KMS-11 (cell line): Measurements from ENCODE around the gene RAB26.

ENCODE experiments used
- H2AFZ ChIP-seq: fragments of 200-600 bp; sonication (generic); 2 replicates; pipeline ENCODE4 v1.6.1; 2016; ENCODE audit warnings: antibody characterized with exemption, mixed run types, low read depth
- H3K27ac ChIP-seq: fragments of 200-600 bp; sonication (generic); 2 replicates; pipeline ENCODE4 v1.6.1; 2016; ENCODE audit warnings: mild to moderate bottlenecking, mixed run types
- H3K27me3 ChIP-seq: fragments of 200-600 bp; sonication (generic); 2 replicates; pipeline ENCODE4 v1.6.1; 2017; ENCODE audit warnings: mild to moderate bottlenecking, low read depth, mixed run types, moderate library complexity; ENCODE audit not compliant: insufficient read depth
- H3K36me3 ChIP-seq: fragments of 200-600 bp; sonication (generic); 2 replicates; pipeline ENCODE4 v1.6.1; 2017; ENCODE audit warnings: mild to moderate bottlenecking, mixed run types; ENCODE audit not compliant: insufficient read depth
- H3K4me1 ChIP-seq: fragments of 200-600 bp; sonication (generic); 2 replicates; pipeline ENCODE4 v1.6.1; 2016; ENCODE audit warnings: mild to moderate bottlenecking, low read depth, mixed run types; ENCODE audit not compliant: poor library complexity, severe bottlenecking
- H3K4me2 ChIP-seq: fragments of 200-600 bp; sonication (generic); 2 replicates; pipeline ENCODE4 v1.7.0; 2016; ENCODE audit warnings: mild to moderate bottlenecking, mixed run types
- H3K4me3 ChIP-seq: fragments of 200-600 bp; sonication (generic); IDR thresholded peaks from 2 replicates; pipeline ENCODE4 v1.6.1; 2017; ENCODE audit warnings: low read depth, low read length, mixed read lengths; ENCODE audit not compliant: insufficient read depth
- H3K79me2 ChIP-seq: fragments of 200-600 bp; sonication (generic); 2 replicates; pipeline ENCODE4 v1.6.1; 2016; ENCODE audit warnings: low read depth, mixed run types; ENCODE audit not compliant: insufficient read depth
- H3K9ac ChIP-seq: fragments of 200-600 bp; sonication (generic); 2 replicates; pipeline ENCODE4 v1.6.1; 2016; ENCODE audit warnings: mild to moderate bottlenecking, mixed run types
- H4K20me1 ChIP-seq: fragments of 200-600 bp; sonication (generic); 2 replicates; pipeline ENCODE4 v1.6.1; 2016; ENCODE audit warnings: mild to moderate bottlenecking, mixed run types; ENCODE audit not compliant: insufficient read depth
- TF ChIP-seq, protein P1 (sequence below): fragments of 200-600 bp; sonication (generic); conservative IDR thresholded peaks from 2 replicates; pipeline ENCODE4 v1.6.1; 2017; ENCODE audit warnings: low read depth, mild to moderate bottlenecking, antibody characterized with exemption, low read length, moderate library complexity, mixed read lengths

Gene RAB26

GRCh38 chr16:2188395-2188794 lies 40.0 kb downstream of the RAB26 start:
- Histone ChIP-seq H3K4me1 (no peaks in the 10 kb centered on the region), H3K4me3 (no peak overlapping the region), H3K9ac (no peak overlapping the region), H3K79me2 (no peaks in the 10 kb centered on the region), H3K4me2 (no peak overlapping the region), H2AFZ (no peak overlapping the region), H3K27ac (no peak overlapping the region), H3K36me3 (no peaks in the 10 kb centered on the region), H3K27me3 (peaks cover 37% of the 10 kb centered on the region), H4K20me1 (no peaks in the 10 kb centered on the region)
- TF ChIP-seq, protein P1, sequence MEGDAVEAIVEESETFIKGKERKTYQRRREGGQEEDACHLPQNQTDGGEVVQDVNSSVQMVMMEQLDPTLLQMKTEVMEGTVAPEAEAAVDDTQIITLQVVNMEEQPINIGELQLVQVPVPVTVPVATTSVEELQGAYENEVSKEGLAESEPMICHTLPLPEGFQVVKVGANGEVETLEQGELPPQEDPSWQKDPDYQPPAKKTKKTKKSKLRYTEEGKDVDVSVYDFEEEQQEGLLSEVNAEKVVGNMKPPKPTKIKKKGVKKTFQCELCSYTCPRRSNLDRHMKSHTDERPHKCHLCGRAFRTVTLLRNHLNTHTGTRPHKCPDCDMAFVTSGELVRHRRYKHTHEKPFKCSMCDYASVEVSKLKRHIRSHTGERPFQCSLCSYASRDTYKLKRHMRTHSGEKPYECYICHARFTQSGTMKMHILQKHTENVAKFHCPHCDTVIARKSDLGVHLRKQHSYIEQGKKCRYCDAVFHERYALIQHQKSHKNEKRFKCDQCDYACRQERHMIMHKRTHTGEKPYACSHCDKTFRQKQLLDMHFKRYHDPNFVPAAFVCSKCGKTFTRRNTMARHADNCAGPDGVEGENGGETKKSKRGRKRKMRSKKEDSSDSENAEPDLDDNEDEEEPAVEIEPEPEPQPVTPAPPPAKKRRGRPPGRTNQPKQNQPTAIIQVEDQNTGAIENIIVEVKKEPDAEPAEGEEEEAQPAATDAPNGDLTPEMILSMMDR: no peak

DNA sequence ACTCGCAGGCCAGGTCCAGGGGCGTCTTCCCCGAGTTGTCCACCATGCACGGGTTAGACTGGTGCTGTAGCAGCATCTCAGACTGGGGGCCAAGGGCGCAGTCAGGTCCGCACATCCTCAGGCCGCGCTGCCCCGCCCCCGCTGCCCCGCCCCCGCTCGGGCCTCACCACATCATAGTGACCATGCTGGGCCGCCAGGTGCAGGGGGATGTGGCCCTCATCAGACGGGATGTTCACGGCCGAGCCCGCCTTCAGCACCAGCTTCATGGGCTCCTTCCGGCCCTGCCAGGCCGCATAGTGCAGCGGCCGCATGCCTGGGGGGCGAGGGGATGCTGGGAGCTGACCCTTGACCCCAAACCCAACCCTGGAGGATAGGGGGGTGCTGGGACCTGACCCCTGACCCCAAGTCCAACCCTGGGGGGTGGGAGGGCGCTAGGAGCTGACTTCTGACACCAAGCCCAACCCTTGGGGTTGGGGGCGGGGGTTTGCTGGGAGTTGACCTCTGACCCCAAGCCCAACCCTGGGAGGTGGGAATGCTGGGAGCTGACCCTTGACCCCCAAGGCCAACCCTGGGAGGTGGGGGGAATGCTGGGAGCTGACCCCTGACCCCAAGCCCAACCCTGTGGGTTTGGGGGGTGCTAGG lies 40.9 kb downstream of the RAB26 start:
- H3K79me2 ChIP-seq: no peaks in the 10 kb centered on the region
- no peaks in the 10 kb centered on the region for H4K20me1 ChIP-seq
- H3K36me3 ChIP-seq: no peaks in the 10 kb centered on the region
- H3K4me1 ChIP-seq: no peaks in the 10 kb centered on the region
- H3K27me3 ChIP-seq: peaks cover 47% of the 10 kb centered on the region
- no peak overlapping the region for H2AFZ ChIP-seq
- no peak overlapping the region for H3K4me3 ChIP-seq
- TF ChIP-seq, protein P1: no peak
- no peak overlapping the region for H3K9ac ChIP-seq
- no peak overlapping the region for H3K27ac ChIP-seq
- H3K4me2 ChIP-seq: no peak overlapping the region

DNA sequence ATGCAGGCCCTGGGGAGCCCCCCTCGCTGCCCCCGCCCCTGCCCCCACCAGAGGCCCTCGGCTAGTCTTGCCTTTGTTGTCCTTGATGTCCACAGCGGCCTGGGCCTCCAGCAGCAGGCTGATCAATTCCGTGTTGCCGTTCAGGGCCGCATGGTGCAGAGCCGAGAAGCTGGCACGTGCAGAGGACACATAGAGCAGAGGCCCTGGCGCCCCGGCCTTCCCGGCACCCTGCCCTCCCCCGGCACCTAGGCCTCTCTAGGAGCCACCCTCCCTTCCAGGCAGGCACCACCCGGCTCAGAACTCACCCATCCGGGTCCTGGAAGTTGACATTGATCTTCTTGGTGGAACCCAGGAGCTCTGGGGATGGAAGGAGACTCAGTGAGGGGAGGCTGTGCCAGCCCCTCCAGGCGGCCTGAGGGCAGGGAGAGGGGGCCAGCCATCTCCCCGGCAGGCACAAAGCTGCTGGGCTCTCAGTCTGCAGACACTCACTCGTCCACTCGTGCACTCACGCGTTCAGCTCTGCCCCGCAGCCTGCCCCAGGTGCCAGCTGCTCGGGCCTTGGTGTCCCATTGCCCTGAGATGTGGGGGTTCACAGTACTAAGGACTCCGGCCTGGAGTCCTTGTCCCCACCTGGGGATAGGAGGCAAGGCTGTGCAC lies 41.7 kb downstream of the RAB26 start:
- no peaks in the 10 kb centered on the region for H4K20me1 ChIP-seq
- no peak overlapping the region for H3K4me2 ChIP-seq
- H3K27ac ChIP-seq: no peak overlapping the region

GRCh38 chr16:2190659-2191445 lies 42.4 kb downstream of the RAB26 start:
- Histone ChIP-seq H3K4me3 (no peak overlapping the region), H4K20me1 (no peaks in the 10 kb centered on the region), H2AFZ (no peak overlapping the region), H3K36me3 (no peaks in the 10 kb centered on the region), H3K9ac (no peak overlapping the region), H3K4me2 (no peak overlapping the region), H3K4me1 (no peaks in the 10 kb centered on the region), H3K27me3 (peaks cover 50% of the 10 kb centered on the region), H3K27ac (no peak overlapping the region), H3K79me2 (no peaks in the 10 kb centered on the region)
- TF ChIP-seq, protein P1: no peak

More for the DNA sequence above, 41.7 kb downstream of the RAB26 start:
- Histone ChIP-seq H2AFZ (no peak overlapping the region), H3K27me3 (peaks cover 50% of the 10 kb centered on the region), H3K9ac (no peak overlapping the region), H3K4me1 (no peaks in the 10 kb centered on the region), H3K36me3 (no peaks in the 10 kb centered on the region), H3K79me2 (no peaks in the 10 kb centered on the region), H3K4me3 (no peak overlapping the region)
- TF ChIP-seq, protein P1: no peak
